LNCaP clone FGC (cell line): ENCODE measurements around the gene KCNK2.

ENCODE experiments used
- DNase-seq: peaks from one replicate; pipeline ENCODE4 v3.0.0-alpha.2; 2011; ENCODE audit warnings: low read depth
- H3K4me3 ChIP-seq: 2 replicates; pipeline ENCODE4 v1.5.1; 2011; ENCODE audit warnings: mild to moderate bottlenecking, low read depth, low read length, control low read depth
- TF ChIP-seq, protein P1 (sequence below): IDR thresholded peaks from 2 replicates; pipeline ENCODE4 v1.5.1; 2012; ENCODE audit warnings: mild to moderate bottlenecking; ENCODE audit not compliant: control insufficient read depth, insufficient read depth; ENCODE audit errors: extremely low read depth

The KCNK2 gene

DNA sequence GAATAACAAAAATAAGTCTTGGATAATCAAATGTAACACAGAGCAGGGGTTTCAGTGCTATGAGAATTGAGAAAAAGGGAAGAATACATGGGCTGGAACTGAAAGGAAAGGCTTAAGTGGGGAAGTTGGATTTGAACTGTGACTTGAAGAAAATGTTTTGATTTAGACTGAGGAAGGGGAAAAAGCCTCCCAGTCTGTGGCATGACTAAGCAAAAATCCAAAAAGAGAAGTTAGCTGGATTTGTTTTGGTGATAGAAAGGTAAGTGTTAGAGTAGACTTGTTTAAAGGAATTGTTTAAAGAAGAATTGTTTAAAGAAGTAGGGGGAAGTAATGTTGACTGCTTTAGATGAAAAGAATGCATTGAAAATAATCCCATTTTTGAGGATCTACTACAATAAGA is 46.0 kb downstream of the KCNK2 start:
- TF ChIP-seq, protein P1, sequence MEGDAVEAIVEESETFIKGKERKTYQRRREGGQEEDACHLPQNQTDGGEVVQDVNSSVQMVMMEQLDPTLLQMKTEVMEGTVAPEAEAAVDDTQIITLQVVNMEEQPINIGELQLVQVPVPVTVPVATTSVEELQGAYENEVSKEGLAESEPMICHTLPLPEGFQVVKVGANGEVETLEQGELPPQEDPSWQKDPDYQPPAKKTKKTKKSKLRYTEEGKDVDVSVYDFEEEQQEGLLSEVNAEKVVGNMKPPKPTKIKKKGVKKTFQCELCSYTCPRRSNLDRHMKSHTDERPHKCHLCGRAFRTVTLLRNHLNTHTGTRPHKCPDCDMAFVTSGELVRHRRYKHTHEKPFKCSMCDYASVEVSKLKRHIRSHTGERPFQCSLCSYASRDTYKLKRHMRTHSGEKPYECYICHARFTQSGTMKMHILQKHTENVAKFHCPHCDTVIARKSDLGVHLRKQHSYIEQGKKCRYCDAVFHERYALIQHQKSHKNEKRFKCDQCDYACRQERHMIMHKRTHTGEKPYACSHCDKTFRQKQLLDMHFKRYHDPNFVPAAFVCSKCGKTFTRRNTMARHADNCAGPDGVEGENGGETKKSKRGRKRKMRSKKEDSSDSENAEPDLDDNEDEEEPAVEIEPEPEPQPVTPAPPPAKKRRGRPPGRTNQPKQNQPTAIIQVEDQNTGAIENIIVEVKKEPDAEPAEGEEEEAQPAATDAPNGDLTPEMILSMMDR = no peak
- H3K4me3 ChIP-seq = no peak overlapping the region
- no peak for DNase-seq

DNA sequence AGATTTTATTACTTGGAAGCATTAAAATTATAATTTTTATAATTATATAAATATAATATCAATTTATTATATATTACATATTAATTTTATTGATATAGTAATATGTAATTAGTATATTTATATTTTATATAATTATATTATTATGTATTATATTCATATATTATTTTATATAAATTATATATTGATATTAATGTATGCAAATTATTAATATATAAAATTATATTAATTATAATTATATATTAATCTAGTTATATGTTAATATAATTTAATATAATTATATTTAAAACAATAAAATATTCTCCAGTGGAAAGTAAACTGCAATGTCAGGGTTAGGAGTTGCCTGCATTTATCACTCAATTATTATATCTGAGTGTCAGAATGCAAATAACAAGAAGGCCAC is 48.8 kb downstream of the KCNK2 start:
- DNase-seq = no peak
- TF ChIP-seq, protein P1 = no peak
- H3K4me3 ChIP-seq = no peak overlapping the region

DNA sequence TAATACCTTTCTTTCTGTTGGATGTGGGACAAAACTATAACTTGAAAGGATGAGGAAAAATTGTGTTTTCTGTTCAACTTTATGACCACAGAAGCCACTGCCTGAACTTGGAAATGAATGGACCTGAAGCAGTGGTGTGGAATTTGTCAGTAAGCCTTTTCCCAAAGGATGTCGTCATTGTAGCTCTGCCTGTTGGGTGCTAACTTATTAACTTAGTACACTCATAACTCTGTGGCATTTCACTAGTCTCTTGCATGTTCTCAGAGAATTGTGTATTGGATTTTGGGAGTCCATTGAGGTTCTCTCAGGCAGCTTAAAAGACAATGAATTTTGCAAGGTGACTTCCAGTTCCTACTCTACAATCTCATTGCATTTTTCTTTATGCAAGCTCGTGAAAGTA is 49.6 kb downstream of the KCNK2 start:
- TF ChIP-seq, protein P1 = no peak
- H3K4me3 ChIP-seq = no peak overlapping the region
- no peak for DNase-seq

DNA sequence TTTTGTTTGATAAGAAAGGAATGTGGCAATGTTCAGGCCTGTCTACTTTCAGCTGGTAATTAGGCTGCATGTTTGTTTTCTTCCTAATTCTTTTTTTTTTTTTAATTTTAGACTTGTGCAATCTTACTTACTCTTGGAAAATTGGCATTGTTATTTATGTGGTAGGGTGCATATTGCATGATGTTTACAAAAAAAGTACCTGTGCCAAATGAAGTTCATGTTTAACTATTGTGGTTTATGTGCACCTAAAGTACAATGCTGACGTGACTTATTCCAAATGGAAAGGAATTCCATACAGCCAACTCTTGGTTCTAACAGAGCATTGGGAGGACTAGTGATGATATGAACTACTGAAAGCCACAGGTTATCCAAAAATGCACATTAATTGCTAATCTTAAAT is 51.0 kb downstream of the KCNK2 start:
- TF ChIP-seq, protein P1 = no peak
- no peak for DNase-seq
- H3K4me3 ChIP-seq = no peak overlapping the region

DNA sequence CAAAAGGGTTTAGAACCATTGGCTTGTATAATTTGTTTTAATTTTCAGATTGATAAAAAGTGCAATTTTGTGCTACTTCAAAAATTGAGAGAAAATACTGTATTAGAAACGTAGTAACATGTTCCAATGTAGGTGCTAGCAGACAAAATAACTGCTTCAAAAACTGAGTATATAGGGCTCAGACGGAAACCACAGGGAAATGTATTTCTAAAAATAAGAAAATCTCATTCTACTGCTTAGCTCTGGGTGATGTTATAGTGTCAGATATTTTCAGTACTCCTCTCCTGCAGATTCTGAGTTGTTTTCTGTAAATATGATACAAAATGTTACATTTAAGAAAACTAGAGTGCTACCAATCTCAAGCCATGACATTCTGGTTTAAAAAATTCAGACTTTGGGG is 55.4 kb downstream of the KCNK2 start:
- no peak overlapping the region for H3K4me3 ChIP-seq
- TF ChIP-seq, protein P1 = no peak
- no peak for DNase-seq

DNA sequence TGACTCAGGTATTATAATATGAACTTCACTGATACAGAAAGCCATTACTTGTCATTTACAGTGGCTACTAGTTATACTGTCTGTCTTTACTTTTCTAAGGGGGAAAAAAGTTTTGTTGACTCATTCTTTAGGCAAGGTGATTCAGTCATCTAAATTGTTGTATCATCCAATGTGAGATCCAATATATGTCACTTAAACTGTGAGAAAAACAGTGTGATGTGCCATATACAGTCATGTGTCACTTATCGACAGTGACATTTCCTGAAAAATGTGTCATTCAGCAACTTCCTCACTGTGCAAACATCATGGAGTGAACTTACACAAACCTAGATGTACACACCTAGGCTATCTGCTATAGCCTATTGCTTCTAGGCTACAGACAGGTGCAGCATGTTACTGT is 57.6 kb downstream of the KCNK2 start:
- no peak overlapping the region for H3K4me3 ChIP-seq
- DNase-seq = no peak
- TF ChIP-seq, protein P1 = no peak

DNA sequence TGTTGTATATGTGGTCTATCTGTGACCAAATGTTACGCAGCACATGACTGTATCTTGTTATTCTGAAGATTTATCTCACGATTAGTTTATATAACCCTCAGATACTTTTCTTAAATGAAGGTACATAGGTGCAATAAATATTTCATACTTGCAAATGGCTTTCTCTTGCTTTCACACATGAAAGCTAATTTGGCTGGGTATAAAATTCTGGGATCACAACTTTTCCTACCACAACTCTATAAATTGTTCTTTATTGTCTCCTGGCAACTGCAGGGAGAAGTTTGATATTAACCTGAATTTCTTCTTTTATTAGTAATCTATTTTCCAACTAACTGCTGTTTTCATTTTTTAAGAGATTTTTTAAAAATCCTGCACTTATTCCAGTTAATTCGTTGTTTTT is 58.9 kb downstream of the KCNK2 start:
- TF ChIP-seq, protein P1 = no peak
- no peak overlapping the region for H3K4me3 ChIP-seq
- DNase-seq = no peak
